Upper lobe of left lung (tissue), 4 donors: ENCODE data around the gene VCPKMT.

Experiments used
- CTCF ChIP-seq, 6 experiments: fragments of 450-650 bp in 4 of 6; fragments of 200-600 bp in 2 of 6; sonication (generic) in 2 of 6; IDR thresholded peaks; one replicate each; pipeline ENCODE4 v1.5.1; 2016 to 2019; ENCODE audit warnings: antibody characterized with exemption in 6 of 6
- EP300 ChIP-seq, 4 donors: sonication (generic); formaldehyde crosslinking; IDR thresholded peaks; one replicate each; pipeline ENCODE4 v1.5.1; 2017; ENCODE audit warnings: antibody characterized with exemption in 4 of 4, control low read depth in 2 of 4
- POLR2A ChIP-seq, 4 donors: fragments of 450-650 bp; IDR thresholded peaks; one replicate each; pipeline ENCODE4 v1.5.1; 2016 to 2017; ENCODE audit warnings: antibody characterized with exemption in 4 of 4, mild to moderate bottlenecking in 2 of 4
- POLR2AphosphoS5 ChIP-seq, 2 donors: sonication (generic); formaldehyde crosslinking; IDR thresholded peaks; one replicate each; pipeline ENCODE4 v1.5.1; 2017; ENCODE audit warnings: antibody characterized with exemption in 2 of 2

DNA sequence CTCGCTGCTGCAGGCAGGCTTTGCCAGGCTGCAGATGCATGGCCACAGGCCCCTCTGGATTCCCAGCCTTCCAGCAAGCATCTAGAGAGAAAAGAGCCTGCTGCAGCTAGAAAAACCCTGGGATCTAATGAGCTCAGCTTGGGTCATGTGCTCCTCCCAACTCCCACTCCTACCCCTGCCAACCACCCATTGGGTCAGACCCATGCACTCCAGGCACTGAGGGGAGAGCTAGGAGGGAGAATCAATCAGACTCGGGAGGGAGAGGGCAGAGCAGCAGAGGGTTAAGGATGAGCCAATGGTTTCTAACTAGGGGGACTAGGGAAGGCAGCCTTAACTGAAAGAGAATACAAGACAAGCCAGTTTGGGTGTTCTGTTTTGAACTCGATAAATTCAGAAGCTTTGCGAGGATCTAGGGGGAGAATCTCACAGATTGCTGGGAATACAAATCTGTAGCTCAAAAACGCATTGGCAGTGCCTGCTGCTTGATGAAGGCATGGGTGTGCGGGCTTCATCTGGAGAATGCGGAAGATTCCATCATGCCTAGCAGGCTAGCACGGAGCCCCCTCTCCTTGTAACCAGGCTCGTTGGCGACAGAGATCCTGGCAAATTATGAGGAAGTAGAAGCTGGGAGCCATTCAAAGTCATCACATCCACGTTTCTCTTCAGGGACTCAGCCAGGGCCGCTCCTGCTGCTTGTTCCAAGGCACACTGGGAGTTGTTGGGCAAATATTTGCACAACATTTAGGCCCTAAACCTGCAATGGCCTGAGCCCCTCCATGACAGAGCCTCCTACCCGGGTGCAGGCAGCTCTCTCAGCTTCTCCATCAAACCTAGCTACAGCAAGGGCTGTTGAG is 56.4 kb downstream of the VCPKMT start:
- no peak for TF ChIP-seq POLR2A (IDR thresholded peaks at IDR 0.05)
- TF ChIP-seq CTCF (IDR thresholded peaks at IDR 0.05): no peak
- TF ChIP-seq POLR2AphosphoS5 (IDR thresholded peaks at IDR 0.05): no peak
- no peak for TF ChIP-seq EP300 (IDR thresholded peaks at IDR 0.05)
